GM21515 (cell line): ENCODE data around the gene POTEJ.
"Not testable (repeated sequence)": the region's sequence is repeated elsewhere in the genome, so short reads cannot be mapped to it uniquely, and the experiment has no call there.

ENCODE experiments used
- ATAC-seq: cut with Tn5 transposase; IDR thresholded peaks from one replicate; pipeline ENCODE4 v1.9.1; 2021; ENCODE audit not compliant: unreplicated experiment

POTEJ gene

DNA sequence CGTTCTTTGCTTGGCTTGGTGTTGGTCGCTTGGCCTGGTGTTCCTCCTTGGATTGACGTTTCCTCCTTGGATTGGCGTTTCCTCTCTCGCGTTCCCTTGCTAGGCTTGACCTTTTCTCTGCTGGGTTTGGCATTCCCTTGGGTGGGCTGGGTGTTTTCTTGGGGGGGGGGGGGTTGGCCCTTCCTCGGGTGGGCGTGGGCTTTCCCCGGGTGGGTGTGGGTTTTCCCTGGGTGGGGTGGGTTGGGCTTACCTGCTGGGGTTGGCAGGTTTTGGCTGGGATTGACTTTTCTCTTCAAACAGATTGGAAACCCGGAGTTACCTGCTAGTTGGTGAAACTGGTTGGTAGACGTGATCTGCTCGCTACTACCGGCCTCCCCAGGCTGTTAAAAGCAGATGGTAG lies at the start of gene POTEJ:
Gene POTEJ, plus strand, starts transcription at position 301 of the 400 bp plus-strand sequence. Its CDS starts 93 bp downstream, at position 394.
- ATAC-seq = not testable (repeated sequence)

DNA sequence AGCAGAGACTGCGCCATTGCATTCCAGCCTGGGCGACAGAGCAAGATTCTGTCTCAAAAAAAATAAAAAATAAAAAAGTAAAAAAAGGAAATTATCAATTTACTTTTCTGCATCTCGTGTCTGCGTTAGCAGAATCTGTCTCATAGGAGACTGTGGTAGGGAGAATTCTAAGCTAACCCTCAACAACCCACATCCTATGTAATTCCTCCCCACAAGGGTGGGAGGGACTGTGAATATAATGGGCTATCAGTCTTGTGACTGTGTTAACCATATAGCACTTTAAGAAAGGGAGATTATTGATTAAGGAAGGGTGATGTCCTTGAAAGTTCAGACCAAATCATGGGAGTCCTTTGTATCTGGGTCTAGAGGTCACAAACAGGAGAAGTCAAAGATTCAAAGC lies 45.1 kb upstream of the POTEJ start:
- not testable (repeated sequence) for ATAC-seq

DNA sequence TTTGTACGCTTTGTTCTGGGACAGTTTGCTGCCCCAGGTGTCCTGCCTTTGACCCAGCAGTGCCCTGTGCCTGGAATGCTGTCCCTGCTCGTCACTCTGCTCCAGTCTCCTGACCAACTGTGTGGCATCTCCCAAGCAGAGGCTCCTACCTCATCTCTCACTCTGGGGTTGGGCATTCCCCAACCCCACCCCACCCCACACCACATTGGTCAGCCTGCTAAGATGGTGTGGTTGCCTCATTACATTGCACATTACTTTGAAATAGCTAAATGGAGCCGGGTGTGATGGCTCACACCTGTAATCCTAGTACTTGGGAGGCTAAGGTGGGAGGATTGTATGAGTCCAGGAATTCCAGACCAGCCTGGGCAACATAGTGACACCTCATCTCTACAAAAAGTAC lies 39.3 kb upstream of the POTEJ start:
- not testable (repeated sequence) for ATAC-seq

DNA sequence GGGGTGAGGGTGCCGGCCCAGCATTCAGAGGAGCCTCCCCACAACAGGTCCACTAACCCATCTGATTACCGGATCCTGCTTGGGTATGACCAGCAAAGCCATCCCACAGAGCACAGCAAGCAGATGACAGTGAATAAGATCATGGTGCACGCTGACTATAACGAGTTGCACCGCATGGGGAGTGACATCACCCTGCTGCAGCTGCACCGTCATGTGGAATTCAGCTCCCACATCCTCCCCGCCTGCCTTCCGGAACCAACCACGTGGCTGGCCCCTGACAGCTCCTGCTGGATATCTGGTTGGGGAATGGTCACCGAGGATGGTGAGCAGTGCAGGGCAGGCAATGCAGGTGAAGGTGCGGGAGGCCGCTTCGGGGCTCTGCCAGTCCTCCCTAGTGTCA lies 37.0 kb upstream of the POTEJ start:
- ATAC-seq = not testable (repeated sequence)

- ATAC-seq = not testable (repeated sequence)
Observed at GRCh38 chr2:130576209-130576784, 34.9 kb upstream of the POTEJ start.

GRCh38 chr2:130577559-130577958 lies 33.7 kb upstream of the POTEJ start:
- not testable (repeated sequence) for ATAC-seq

GRCh38 chr2:130579121-130579520 lies 32.1 kb upstream of the POTEJ start:
- not testable (repeated sequence) for ATAC-seq

DNA sequence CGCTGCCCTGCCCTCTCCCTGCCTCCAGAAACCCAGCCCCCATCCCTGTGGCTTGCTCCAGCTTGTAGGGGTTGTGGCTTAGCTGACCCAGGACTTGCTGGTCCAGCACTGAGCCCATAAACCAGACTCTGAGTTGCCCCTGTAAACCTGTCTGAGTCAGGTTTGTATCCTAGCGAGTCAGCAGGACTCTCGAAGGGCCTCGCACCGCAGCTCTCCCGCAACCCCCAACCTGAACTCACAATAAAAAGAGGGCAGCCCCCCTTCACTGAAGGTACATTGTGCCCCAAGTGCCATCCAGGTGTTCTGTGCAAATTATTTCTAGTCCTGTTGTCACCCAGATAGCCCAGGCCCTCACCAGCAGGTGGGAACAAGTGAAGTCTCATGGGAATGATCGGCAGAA lies 29.7 kb upstream of the POTEJ start:
- ATAC-seq = not testable (repeated sequence)

DNA sequence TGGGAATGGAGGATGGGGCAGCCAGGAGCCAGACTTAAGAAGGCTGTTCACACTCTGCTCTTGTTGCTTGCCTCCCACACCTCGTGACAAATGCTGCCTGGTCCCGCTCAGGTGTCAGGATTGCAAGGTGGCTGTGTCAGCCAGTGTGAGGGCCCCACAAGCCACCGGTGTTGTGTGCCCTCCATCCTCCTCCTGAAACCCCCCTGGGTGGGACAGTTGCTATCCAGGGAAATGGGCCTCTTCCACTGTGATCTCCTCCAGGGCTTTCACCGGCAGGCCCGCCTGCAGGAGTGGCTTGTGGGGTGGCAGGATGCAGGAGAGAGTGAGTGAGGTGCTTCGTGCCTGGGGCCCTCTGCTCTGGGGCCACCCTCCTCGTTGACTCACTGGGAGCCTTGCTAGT lies 28.3 kb upstream of the POTEJ start:
- ATAC-seq = not testable (repeated sequence)

- not testable (repeated sequence) for ATAC-seq
Observed at GRCh38 chr2:130583582-130583981, 27.7 kb upstream of the POTEJ start.

DNA sequence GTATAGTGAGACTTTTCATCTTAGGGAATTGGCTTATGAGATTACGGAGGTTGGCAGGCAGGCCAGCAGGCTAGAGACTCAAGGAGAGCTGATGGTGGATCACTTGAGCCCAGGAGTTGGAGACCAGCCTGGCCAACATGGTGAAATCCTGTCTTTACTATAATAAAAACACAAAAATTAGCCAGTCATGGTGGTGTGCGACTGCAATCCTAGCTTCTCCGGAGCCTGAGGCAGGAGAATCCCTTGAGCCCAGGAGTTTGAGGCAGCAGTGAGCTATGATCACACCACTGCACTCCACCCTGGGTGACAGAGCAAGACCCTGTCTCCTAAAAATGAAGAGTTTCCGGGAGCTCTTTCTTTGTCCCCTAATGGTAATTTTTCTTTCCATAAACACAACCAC lies 26.5 kb upstream of the POTEJ start:
- ATAC-seq = not testable (repeated sequence)

GRCh38 chr2:130588688-130589458 lies 22.4 kb upstream of the POTEJ start:
- ATAC-seq = not testable (repeated sequence)

DNA sequence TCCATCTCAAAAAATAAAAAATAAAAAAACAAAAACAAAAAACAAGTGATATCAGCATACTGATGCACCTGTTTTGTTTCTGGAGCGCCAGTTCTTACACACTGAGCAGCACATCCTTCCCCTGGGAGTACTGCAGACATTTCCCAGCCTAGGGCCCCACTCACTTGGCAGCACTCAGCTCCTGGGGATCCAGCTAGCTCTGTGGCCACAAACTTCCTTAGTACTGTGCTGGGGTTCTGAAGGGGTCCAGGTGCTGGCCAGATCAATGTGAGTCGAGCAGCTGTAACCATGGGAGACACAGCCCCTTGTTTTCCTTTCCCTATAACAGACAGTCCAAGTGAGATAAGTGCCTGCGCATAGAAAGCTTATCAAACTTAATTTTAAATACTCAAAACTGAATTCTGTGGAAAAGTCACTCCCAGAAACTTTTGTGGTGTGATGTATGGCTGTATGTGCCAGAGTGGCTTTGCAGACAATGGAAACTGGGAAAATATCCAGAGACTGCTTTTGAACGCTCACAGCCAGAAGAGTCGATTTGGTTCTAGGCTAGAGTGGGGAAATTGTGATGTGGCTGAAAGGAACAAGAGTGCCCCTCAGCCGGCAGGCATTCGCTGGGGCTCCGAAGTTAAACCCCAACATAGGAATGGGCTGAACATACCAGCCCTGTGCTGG lies 20.9 kb upstream of the POTEJ start:
- ATAC-seq = not testable (repeated sequence)

DNA sequence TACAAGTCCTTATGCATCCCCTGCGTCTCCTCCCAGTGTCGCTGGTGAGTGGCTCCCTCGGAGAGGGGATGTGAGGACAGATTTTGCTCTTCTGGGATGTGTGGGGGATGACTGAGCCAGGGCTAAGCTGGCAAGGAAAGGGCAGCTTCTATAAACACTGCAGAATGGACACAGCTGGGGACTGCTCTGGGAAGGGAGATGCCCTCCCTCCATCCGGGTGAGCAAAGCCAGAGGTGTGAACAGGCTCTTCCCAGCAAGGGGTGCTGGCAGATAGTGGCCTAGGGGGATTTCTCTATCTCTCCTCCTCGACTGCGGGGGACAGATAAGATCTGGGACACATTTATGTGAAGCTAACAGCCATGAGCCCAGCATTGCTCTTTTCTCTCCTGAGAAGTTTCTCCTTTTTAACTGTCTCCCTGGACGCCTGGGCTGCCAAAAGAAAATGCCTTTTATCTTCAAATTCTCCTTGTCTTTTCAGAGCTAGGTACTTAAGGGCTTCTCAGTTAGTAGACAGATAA lies 20.3 kb upstream of the POTEJ start:
- not testable (repeated sequence) for ATAC-seq

DNA sequence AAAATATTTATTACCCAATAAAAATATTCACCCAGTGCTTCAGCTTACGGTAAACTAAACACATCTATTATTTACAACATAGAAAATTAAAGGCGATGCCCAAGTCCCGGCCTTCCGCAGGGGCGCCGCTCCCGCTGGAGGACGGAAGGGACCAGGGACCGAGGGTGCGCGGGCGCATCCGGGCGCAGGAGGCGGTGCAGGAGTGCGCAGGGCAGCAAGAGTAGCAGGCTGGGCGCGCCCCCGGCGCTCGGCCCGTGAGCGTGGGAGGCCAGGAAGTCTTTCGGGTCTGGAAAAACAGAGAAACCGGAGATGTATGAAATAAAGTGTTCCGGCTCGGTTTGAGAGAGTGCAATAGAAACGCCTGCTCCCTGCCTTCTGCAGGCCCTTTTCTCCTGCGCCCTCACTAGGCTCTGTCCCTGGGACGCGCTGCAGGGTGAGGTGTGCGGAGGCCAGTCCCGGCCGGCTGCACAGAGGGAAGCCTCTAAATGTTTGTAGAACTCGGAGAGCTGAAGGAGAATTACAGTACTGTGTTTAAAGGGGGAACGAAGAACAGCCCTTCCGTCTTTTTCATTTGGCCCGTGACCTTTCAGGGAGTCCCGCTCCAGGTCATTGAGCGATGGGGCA lies 18.3 kb upstream of the POTEJ start:
- ATAC-seq = not testable (repeated sequence)

DNA sequence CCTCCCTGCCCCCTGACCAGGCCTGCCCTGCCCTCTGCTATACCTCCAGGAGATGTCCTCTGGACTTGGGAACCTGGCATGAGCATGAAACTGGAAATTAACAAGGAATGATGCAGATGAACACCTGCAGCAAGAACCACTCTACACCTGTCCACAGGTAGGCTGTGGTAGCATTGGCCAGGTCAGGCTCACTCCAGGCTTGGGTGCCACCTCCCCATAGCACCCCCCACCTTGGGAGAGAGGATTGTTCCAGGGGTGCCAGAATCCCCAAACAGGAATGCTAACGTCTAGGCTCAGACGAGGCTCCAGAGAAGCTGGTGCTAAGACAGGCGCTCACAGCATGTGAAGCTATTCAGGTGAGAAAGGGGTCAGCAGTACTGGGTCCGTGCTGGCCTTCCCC lies 17.2 kb upstream of the POTEJ start:
- not testable (repeated sequence) for ATAC-seq

- ATAC-seq = not testable (repeated sequence)
Observed at GRCh38 chr2:130596757-130597156, 14.5 kb upstream of the POTEJ start.

- not testable (repeated sequence) for ATAC-seq
Observed at GRCh38 chr2:130597994-130598393, 13.2 kb upstream of the POTEJ start.

DNA sequence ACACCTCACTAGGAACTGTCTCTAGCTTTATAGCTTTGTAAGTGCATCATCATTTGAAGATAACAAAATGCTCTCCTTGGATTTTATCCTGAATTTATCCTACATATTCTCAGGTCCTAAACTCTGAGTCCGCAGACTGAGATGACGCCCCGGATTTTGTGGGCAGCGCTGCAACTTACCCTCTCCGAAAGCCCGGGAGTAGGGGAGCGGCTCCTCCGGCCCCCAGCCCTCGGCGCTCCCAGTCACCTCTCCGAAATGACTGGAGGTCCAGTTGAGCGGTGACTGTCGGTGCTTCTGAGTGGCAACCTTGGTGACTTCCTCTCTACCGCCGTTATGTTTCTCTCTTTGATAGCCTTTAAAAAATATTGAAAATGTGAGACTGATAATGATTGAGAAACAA lies 12.8 kb upstream of the POTEJ start:
- not testable (repeated sequence) for ATAC-seq

- ATAC-seq = not testable (repeated sequence)
Observed at GRCh38 chr2:130599393-130599792, 11.8 kb upstream of the POTEJ start, which contains the start of gene CFC1. TSS of gene CFC1 (minus strand) at chr2:130599575. CDS start at chr2:130599287, 288 bp downstream.

GRCh38 chr2:130599926-130600325 lies 11.3 kb upstream of the POTEJ start:
- not testable (repeated sequence) for ATAC-seq
